Calu3 (cell line): ENCODE measurements around the gene DLX2. TPM values are rescaled to one million over a fixed set of nuclear protein-coding genes. Genes with fewer than 3 reads are reported as not detected.

ENCODE experiments used
- BruUV-seq: library from RNA; stranded (reverse); fragments of 400-500 nt; replicated peaks from 2 replicates; lab custom pipeline; 2021; lab: Mats Ljungman, UMichigan
- CTCF ChIA-PET: fragments of 300-600 bp; sonication (Branson Sonifier 250); formaldehyde crosslinking; loops from one replicate; lab custom pipeline; 2022; ENCODE audit warnings: antibody characterized with exemption; lab: Charles Lee
- DNase-seq: peaks from one replicate; pipeline ENCODE4 v3.0.0; 2022
- H3K27ac Mint-ChIP-seq: one replicate; pipeline ENCODE4 v1.8.0; 2022; ENCODE audit warnings: mixed read lengths; ENCODE audit not compliant: unreplicated experiment
- H3K27me3 Mint-ChIP-seq: one replicate; pipeline ENCODE4 v1.8.0; 2022; ENCODE audit warnings: mixed read lengths; ENCODE audit not compliant: unreplicated experiment
- H3K36me3 Mint-ChIP-seq: one replicate; pipeline ENCODE4 v1.8.0; 2022; ENCODE audit warnings: mild to moderate bottlenecking, moderate library complexity, mixed read lengths; ENCODE audit not compliant: insufficient read depth, unreplicated experiment
- H3K4me1 Mint-ChIP-seq: one replicate; pipeline ENCODE4 v1.8.0; 2022; ENCODE audit warnings: mild to moderate bottlenecking, low read depth, mixed read lengths; ENCODE audit not compliant: unreplicated experiment
- H3K4me3 Mint-ChIP-seq: one replicate; pipeline ENCODE4 v1.8.0; 2022; ENCODE audit warnings: mild to moderate bottlenecking, low read depth, moderate library complexity, mixed read lengths; ENCODE audit not compliant: unreplicated experiment
- H3K9me3 Mint-ChIP-seq: one replicate; pipeline ENCODE4 v1.8.0; 2022; ENCODE audit warnings: low read depth, mixed read lengths; ENCODE audit not compliant: unreplicated experiment
- CTCF ChIP-seq: fragments of 200-600 bp; IDR thresholded peaks from one replicate; pipeline ENCODE4 v1.8.0; 2022; ENCODE audit warnings: antibody characterized with exemption; ENCODE audit not compliant: unreplicated experiment
- intact Hi-C: fragments of 100-400 bp; cut with micrococcal nuclease; formaldehyde crosslinking; loops from one replicate; pipeline ENCODE4 v1.10.0; 2022; ENCODE audit not compliant: unreplicated experiment
- total RNA-seq: library from RNA; stranded (reverse); gene quantifications from 2 replicates; pipeline ENCODE4 v1.2.3, GENCODE V29; 2022

Gene DLX2
- total RNA-seq, 1 experiment from 2014 or later: not detected

- no TSS peak for BruUV-seq
- Mint-ChIP-seq H3K4me1 (peaks cover 13% of the 10 kb centered on the region), H3K27ac (no peak overlapping the region), H3K27me3 (peaks cover 28% of the 10 kb centered on the region), H3K4me3 (no peak overlapping the region), H3K9me3 (no peaks in the 10 kb centered on the region), H3K36me3 (peaks cover 7% of the 10 kb centered on the region)
- DNase-seq: no peak
- intact Hi-C loops: no loop called here
- TF ChIP-seq CTCF: no peak
- CTCF ChIA-PET: interaction anchor here (0.6 kb wide), 1 partner anchor 147 kb away, joined by 3 read pairs; no protein-coding TSS in a partner anchor
Observed at GRCh38 chr2:172079416-172079815, 23.3 kb downstream of the DLX2 start.

GRCh38 chr2:172074254-172074653, 28.4 kb downstream of the DLX2 start:
- no peak for DNase-seq
- intact Hi-C loops: no loop called here
- Mint-ChIP-seq H3K27ac (no peak overlapping the region), H3K4me3 (no peak overlapping the region), H3K4me1 (no peaks in the 10 kb centered on the region), H3K9me3 (no peaks in the 10 kb centered on the region), H3K27me3 (no peaks in the 10 kb centered on the region), H3K36me3 (no peaks in the 10 kb centered on the region)
- CTCF ChIA-PET: no interaction called here
- TF ChIP-seq CTCF: no peak
- BruUV-seq: no TSS peak

GRCh38 chr2:172073518-172073917, 29.2 kb downstream of the DLX2 start:
- H3K27ac Mint-ChIP-seq: no peak overlapping the region
- intact Hi-C loops: no loop called here
- no peak for DNase-seq
- CTCF ChIA-PET: no interaction called here
- no TSS peak for BruUV-seq
- H3K9me3 Mint-ChIP-seq: no peaks in the 10 kb centered on the region
- no peaks in the 10 kb centered on the region for H3K27me3 Mint-ChIP-seq
- no peak for TF ChIP-seq CTCF
- H3K4me1 Mint-ChIP-seq: no peaks in the 10 kb centered on the region
- H3K36me3 Mint-ChIP-seq: no peaks in the 10 kb centered on the region
- no peak overlapping the region for H3K4me3 Mint-ChIP-seq

GRCh38 chr2:172072706-172073105, 30.0 kb downstream of the DLX2 start:
- no peak for DNase-seq
- H3K27ac Mint-ChIP-seq: no peak overlapping the region
- H3K27me3 Mint-ChIP-seq: no peaks in the 10 kb centered on the region
- H3K36me3 Mint-ChIP-seq: no peaks in the 10 kb centered on the region
- no TSS peak for BruUV-seq
- no peak overlapping the region for H3K4me3 Mint-ChIP-seq
- H3K4me1 Mint-ChIP-seq: no peaks in the 10 kb centered on the region
- no peaks in the 10 kb centered on the region for H3K9me3 Mint-ChIP-seq
- CTCF ChIA-PET: no interaction called here
- intact Hi-C loops: no loop called here
- no peak for TF ChIP-seq CTCF
